A549 (cell line): ENCODE data around the gene AQR. TPM values are rescaled to one million over a fixed set of nuclear protein-coding genes. Genes with fewer than 3 reads are reported as not detected.

Experiments used
- ATAC-seq, 2 experiments: fragments of 200-7000 bp in 1 of 2; fragments of >200 bp in 1 of 2; cut with Nextera tagmentation in 1 of 2; cut with Tn5 transposase in 1 of 2; 3 replicates each; pipeline versions ENCODE4 v1.8.0 to v1.9.1; 2018 to 2020; ENCODE audit warnings: mild to moderate bottlenecking in 1 of 2, moderate library complexity in 1 of 2
- CTCF ChIA-PET: fragments of 300-600 bp; sonication (Branson Sonifier 250); formaldehyde crosslinking; extraction: SDS; loops from one replicate; lab custom pipeline; 2021; ENCODE audit warnings: antibody characterized with exemption, inconsistent platforms; lab: Yijun Ruan, JAX
- POLR2A ChIA-PET: fragments of 350-600 bp; formaldehyde crosslinking; extraction: SDS; loops from one replicate; lab custom pipeline; 2021; ENCODE audit warnings: antibody characterized with exemption, inconsistent platforms; lab: Yijun Ruan, JAX
- DNase-seq, 2 experiments: peaks; one replicate each; pipeline versions ENCODE4 v3.0.0 to v3.0.0-alpha.2; 2011 to 2016; ENCODE audit warnings: low read depth in 1 of 2, low spot score in 1 of 2
- FAIRE-seq: peaks from 2 replicates; lab custom pipeline; 2011; peaks lifted over from hg19 to GRCh38; lab: Jason Lieb, UNC
- H3K27ac ChIP-seq, 2 experiments: fragments of >200 bp; sonication (Bioruptor Twin); formaldehyde crosslinking; 3 replicates each; pipeline ENCODE4 v1.5.1; 2016 to 2017
- H3K4me1 ChIP-seq: fragments of >200 bp; sonication (Bioruptor Twin); formaldehyde crosslinking; 3 replicates; pipeline ENCODE4 v1.6.1; 2016
- H3K4me2 ChIP-seq: fragments of >200 bp; sonication (Bioruptor Twin); formaldehyde crosslinking; 3 replicates; pipeline ENCODE4 v1.6.1; 2016
- H3K4me3 ChIP-seq: fragments of >200 bp; sonication (Bioruptor Twin); formaldehyde crosslinking; 3 replicates; pipeline ENCODE4 v1.5.1; 2016
- H3K9me3 ChIP-seq: fragments of >200 bp; sonication (Bioruptor Twin); formaldehyde crosslinking; 3 replicates; pipeline ENCODE4 v1.6.1; 2016
- CBX2 ChIP-seq: fragments of 200-600 bp; sonication (generic); IDR thresholded peaks from 2 replicates; pipeline ENCODE4 v1.6.1; 2016; ENCODE audit warnings: low read depth, mild to moderate bottlenecking, borderline replicate concordance
- CHD2 ChIP-seq: fragments of 150-350 bp; IDR thresholded peaks from 2 replicates; pipeline ENCODE4 v1.6.1; 2014; ENCODE audit warnings: low read length; ENCODE audit not compliant: partially characterized antibody
- CTCF ChIP-seq: fragments of >200 bp; sonication (Bioruptor Twin); formaldehyde crosslinking; IDR thresholded peaks from 3 replicates; pipeline ENCODE4 v1.5.1; 2016
- E2F6 ChIP-seq: IDR thresholded peaks from 2 replicates; pipeline ENCODE4 v1.6.1; 2012; ENCODE audit warnings: low read depth, borderline replicate concordance
- ELK1 ChIP-seq: fragments of 150-350 bp; IDR thresholded peaks from 2 replicates; pipeline ENCODE4 v1.6.1; 2014; ENCODE audit warnings: low read depth, mild to moderate bottlenecking, low read length
- ESRRA ChIP-seq: fragments of 150-350 bp; IDR thresholded peaks from 2 replicates; pipeline ENCODE4 v1.6.1; 2014; ENCODE audit warnings: mild to moderate bottlenecking, low read length, borderline replicate concordance
- FOSB ChIP-seq: fragments of 250-450 bp; sonication (Bioruptor Pico); IDR thresholded peaks from 2 replicates; pipeline ENCODE4 v1.5.0; 2020; ENCODE audit warnings: mild to moderate bottlenecking, moderate library complexity
- JUN ChIP-seq, 2 experiments: fragments of >200 bp; sonication (Bioruptor Twin); formaldehyde crosslinking; IDR thresholded peaks; 2 replicates in 1 of 2; 3 replicates in 1 of 2; pipeline ENCODE4 v1.6.1; 2016 to 2017
- PHF8 ChIP-seq: fragments of 200-600 bp; sonication (generic); IDR thresholded peaks from 2 replicates; pipeline ENCODE4 v1.6.1; 2016; ENCODE audit warnings: low read depth, mild to moderate bottlenecking, antibody characterized with exemption, moderate library complexity, borderline replicate concordance
- POLR2A ChIP-seq: IDR thresholded peaks from 2 replicates; pipeline ENCODE4 v1.6.1; 2012; ENCODE audit warnings: mild to moderate bottlenecking, low read length
- REST ChIP-seq: fragments of 200-600 bp; sonication (generic); IDR thresholded peaks from 2 replicates; pipeline ENCODE4 v1.6.1; 2016; ENCODE audit warnings: antibody characterized with exemption, mild to moderate bottlenecking, moderate library complexity
- RNF2 ChIP-seq: fragments of 200-600 bp; sonication (generic); IDR thresholded peaks from 2 replicates; pipeline ENCODE4 v1.6.1; 2016; ENCODE audit warnings: low read depth, mild to moderate bottlenecking, antibody characterized with exemption, moderate library complexity, borderline replicate concordance
- SMC3 ChIP-seq: fragments of >200 bp; sonication (Bioruptor Twin); formaldehyde crosslinking; IDR thresholded peaks from 3 replicates; pipeline ENCODE4 v1.6.1; 2018; ENCODE audit warnings: inconsistent platforms
- SREBF2 ChIP-seq: fragments of 450-650 bp; IDR thresholded peaks from 2 replicates; pipeline ENCODE4 v1.6.1; 2014; ENCODE audit warnings: mild to moderate bottlenecking, moderate library complexity
- ZFP36 ChIP-seq: fragments of 450-650 bp; IDR thresholded peaks from 2 replicates; pipeline ENCODE4 v1.6.1; 2014; ENCODE audit warnings: borderline replicate concordance; ENCODE audit not compliant: partially characterized antibody
- ZNF302 ChIP-seq: fragments of 250-450 bp; sonication (Bioruptor Pico); IDR thresholded peaks from 2 replicates; pipeline ENCODE4 v1.9.0; 2021; ENCODE audit warnings: inconsistent platforms, mild to moderate bottlenecking, moderate library complexity
- WGBS: methylation state at CpG from one replicate; pipeline ENCODE4 v1.1.6; 2017; ENCODE audit errors: missing lambda C conversion rate; 5-methylcytosine and 5-hydroxymethylcytosine counted together
- polyA plus RNA-seq, 4 experiments: library from polyadenylated mRNA; depleted of rRNA in 3 of 4; stranded (reverse); fragments of >200 nt; fragmentation: RNase III in 1 of 4; extraction: RNeasy Plus Mini Kit Qiagen cat#74134 plus additional on column Dnase treatment in 1 of 4; gene quantifications; 2 replicates in 3 of 4; 3 replicates in 1 of 4; pipeline ENCODE4 v1.2.3, GENCODE V29; 2011 to 2017
- TF ChIP-seq, protein P1 (sequence below): fragments of 450-650 bp; IDR thresholded peaks from 2 replicates; pipeline ENCODE4 v1.6.1; 2014; ENCODE audit warnings: antibody characterized with exemption

AQR gene
- polyA plus RNA-seq, 2 of the 4 experiments (the other 2 are of a cell fraction): 22.3 to 58.5 TPM

DNA sequence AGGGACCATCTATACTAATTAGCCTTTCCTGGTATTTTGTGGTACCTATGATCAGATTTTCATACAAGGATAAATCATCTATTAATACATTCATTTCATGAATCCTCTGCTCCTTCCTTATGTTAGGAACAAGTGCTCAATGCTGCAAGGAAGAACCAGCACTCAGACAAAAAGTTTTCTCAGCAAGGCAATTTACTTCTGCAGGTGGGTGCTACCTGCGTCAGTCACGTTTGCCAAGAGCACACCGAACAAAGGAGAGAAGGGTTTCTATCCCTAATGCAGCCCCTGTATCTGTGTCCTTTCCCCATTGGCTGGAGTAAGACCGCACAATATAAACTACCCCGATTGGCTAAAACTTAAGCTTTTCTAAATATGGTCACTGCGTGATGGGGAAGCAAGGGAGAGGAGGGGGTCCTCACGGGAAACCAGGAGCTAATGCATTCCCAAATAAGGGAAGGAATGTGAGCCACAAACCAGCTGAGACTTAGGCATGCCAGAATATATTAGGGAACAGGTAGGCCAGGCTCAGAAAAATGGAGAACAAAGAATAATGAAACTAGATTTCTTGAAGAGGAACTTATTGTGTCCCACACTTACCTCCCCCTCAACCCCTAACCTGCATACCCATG is 76.5 kb downstream of the AQR start:
- POLR2A ChIA-PET: no interaction called here
- FAIRE-seq (peak; percentile 18), ATAC-seq (no peak), DNase-seq (no peak)
- Histone ChIP-seq H3K27ac (no peak overlapping the region), H3K4me3 (no peak overlapping the region), H3K4me2 (no peak overlapping the region), H3K9me3 (peaks cover 26% of the 10 kb centered on the region), H3K4me1 (peaks cover 6% of the 10 kb centered on the region; the same call in 1 of the 3 replicates)
- WGBS: 96% methylated on average over 7 of the region's 7 CpGs
- CTCF ChIA-PET: interaction anchor here (0.7 to 1.9 kb wide), 2 partner anchors 28 to 143 kb away, joined by 3 to 6 read pairs; no protein-coding TSS in a partner anchor
- TF ChIP-seq SREBF2: no peak
- no peak for TF ChIP-seq CBX2
- no peak for TF ChIP-seq CTCF
- no peak for TF ChIP-seq ESRRA
- TF ChIP-seq, protein P1, sequence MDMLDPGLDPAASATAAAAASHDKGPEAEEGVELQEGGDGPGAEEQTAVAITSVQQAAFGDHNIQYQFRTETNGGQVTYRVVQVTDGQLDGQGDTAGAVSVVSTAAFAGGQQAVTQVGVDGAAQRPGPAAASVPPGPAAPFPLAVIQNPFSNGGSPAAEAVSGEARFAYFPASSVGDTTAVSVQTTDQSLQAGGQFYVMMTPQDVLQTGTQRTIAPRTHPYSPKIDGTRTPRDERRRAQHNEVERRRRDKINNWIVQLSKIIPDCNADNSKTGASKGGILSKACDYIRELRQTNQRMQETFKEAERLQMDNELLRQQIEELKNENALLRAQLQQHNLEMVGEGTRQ: no peak
- no peak for TF ChIP-seq ZNF302
- no peak for TF ChIP-seq REST
- no peak for TF ChIP-seq POLR2A
- no peak for TF ChIP-seq ELK1
- no peak for TF ChIP-seq CHD2
- no peak for TF ChIP-seq PHF8
- no peak for TF ChIP-seq E2F6
- TF ChIP-seq FOSB (CRISPR knock-in tag): no peak
- no peak for TF ChIP-seq JUN (IDR thresholded peaks at IDR 0.05)
- TF ChIP-seq, all 56 proteins: peak for 0

DNA sequence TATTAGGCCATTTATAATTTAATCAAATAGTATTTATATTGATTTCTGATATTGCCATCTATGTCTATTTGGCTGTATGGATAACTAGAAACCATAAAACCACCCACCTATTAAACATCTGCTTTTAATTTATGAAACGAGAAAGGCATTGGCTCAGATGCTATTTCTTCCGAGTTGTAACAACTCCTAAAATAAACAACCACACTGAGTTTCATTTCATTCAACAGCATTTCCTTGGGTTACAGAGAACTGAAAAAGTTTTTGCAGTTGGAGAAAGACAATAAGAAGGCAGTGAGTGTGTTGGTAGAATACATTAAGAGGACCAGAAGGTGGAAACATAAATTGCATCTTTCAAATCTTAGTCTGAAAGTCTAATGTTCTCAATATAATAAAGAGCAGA is 79.1 kb downstream of the AQR start:
- ATAC-seq: no peak
- FAIRE-seq: no peak
- Histone ChIP-seq H3K4me1 (peaks cover 6% of the 10 kb centered on the region; the same call in 1 of the 3 replicates), H3K4me2 (no peak overlapping the region), H3K4me3 (no peak overlapping the region), H3K9me3 (peaks cover 26% of the 10 kb centered on the region), H3K27ac (no peak overlapping the region)
- ChIA-PET CTCF (interaction anchor here (1.2 kb wide), 1 partner anchor 182 kb away, joined by 3 read pairs; no protein-coding TSS in a partner anchor), POLR2A (no interaction called here)
- TF ChIP-seq ELK1: no peak
- TF ChIP-seq RNF2: no peak
- no peak for TF ChIP-seq ZFP36
- no peak for TF ChIP-seq SMC3
- 92% methylated on average over 2 of the region's 2 CpGs for WGBS
- no peak for DNase-seq
